Hematopoietic multipotent progenitor cell treated with erythropoietin and hydrocortisone succinate and interleukin-3 and kit ligand, for 17 days (in vitro differentiated cells): Measurements from ENCODE around the gene ATP7B.
"Not testable (repeated sequence)": the region's sequence is repeated elsewhere in the genome, so short reads cannot be mapped to it uniquely, and the experiment has no call there.

Source experiments
- DNase-seq: peaks from one replicate; pipeline ENCODE4 v3.0.0-alpha.2; 2015; ENCODE audit warnings: low spot score

Gene ATP7B

GRCh38 chr13:51922771-51923480 lies 88.3 kb downstream of the ATP7B start:
- DNase-seq, result no peak

DNA sequence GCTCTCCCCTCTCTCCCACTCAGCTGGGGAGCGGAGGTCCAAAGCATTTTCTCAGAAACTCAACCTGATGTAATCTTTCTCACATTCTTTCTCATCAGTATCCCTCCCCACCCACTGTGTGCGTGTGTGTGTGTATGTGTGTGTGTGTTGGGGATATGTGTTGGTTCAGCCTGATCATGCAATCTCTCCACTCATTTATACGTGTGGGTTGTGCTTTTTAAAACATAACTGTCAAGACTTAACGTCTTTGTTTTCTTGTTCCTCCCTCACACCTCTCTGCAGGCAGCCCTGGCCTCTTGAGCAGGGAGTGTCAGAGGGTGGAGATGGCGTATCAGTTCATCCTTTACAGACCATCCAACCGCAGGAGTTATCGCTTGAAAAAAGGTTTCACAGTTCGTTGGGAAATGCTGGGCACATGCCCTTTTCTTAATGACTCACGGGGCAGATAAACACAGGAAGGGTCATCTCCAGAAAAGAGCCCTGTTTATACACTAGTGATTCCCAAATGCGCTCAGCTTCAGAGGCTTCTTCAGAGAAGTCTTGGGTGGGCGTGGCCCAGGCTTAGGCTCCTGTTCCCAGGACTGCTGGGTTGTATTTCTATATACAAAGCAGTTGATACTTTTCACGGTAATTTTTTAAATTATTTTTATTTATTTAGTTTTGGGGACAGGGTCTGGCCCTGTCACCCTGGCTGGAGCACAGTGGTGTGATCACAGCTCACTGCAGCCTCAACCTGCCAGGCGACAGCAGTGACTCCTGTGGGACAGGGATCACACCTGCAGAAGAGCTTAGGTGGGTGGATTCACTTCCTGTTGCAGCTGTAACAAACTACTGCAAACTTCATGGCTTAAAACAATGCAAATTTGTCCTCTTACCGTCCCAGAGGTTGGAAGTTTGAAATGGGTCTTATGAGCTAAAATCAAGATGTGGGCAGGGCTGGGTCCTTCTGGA lies 89.2 kb downstream of the ATP7B start:
- no peak for DNase-seq

- DNase-seq, result no peak
Observed at GRCh38 chr13:51920786-51921185, 90.5 kb downstream of the ATP7B start.

DNA sequence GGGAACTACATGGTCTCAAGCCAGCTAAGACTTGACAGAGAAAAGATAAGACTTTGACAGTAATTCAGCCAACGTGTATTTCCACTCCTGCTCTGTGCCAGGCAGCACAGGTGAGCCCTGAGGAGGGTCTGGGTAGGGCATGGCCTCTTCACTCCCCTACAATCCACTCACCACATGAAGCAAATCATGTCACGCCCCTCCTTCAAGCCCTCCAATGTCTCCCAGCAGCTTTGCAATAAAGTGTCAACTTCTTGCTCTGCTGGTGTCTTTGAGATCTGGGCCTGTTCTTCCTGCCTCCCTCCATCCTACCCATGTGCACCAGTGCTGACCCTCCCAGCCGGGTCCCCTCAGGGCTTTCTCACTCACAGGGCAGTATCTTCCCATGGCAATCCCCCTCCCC lies 91.0 kb downstream of the ATP7B start:
- DNase-seq, result no peak

DNA sequence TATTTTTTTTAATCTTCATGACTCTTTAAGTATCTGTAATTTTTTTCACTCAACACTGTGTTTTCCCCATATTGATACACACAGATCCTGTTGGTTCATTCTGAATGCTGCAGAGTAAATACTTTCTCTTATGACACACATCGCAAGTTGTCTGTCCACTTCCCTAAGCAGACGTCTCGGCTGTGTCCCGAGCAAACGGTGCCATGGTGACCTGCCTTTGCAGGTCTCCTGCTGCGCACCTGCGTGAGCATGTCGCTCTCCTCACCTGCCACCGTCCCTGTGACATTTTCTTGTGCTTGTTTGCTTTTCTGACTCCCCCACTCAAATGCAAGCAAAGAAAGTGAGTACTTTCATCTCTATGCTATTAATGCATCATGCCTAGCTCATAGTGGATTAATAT lies 91.7 kb downstream of the ATP7B start:
- DNase-seq, result no peak

GRCh38 chr13:51916962-51917361 lies 94.3 kb downstream of the ATP7B start:
- DNase-seq, result no peak

GRCh38 chr13:51916051-51916818 lies 95.0 kb downstream of the ATP7B start:
- DNase-seq, result no peak

GRCh38 chr13:51914137-51914493 lies 97.1 kb downstream of the ATP7B start:
- DNase-seq, result no peak

DNA sequence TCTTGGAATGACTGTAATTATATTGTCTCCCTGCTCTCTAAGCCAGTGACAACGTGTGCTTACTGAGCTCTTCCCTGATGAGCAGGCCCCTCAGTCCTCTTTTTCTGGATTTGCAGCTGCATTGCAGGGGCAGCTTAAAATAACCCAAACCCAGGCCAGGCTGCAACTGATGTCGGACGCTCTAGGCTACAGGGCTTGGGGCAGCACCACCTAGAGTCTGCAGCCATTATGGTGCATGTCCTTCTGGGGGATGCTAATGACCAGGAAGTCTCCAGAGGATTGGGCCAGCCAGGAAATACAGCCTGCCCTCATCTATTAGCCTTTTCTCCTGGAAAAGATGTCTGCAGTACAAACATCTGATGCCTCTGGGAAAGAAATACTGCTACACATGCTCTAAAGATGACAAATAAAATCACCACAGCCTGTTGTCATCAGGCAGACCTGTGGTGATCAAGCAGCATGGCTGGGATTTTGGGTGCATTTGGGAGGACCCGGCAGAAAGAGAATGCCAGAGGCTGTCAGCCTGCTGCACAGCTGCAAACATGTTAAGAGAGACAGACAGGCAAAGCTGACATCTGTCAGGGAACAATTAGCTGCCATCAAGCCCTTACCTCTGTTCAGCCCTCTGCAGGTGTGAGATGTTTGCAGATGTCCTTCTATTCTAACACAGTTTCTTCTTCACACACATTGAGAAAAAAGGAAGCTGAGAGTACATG lies 97.7 kb downstream of the ATP7B start:
- DNase-seq, result no peak

GRCh38 chr13:51912511-51913225 lies 98.6 kb downstream of the ATP7B start:
- no peak for DNase-seq

DNA sequence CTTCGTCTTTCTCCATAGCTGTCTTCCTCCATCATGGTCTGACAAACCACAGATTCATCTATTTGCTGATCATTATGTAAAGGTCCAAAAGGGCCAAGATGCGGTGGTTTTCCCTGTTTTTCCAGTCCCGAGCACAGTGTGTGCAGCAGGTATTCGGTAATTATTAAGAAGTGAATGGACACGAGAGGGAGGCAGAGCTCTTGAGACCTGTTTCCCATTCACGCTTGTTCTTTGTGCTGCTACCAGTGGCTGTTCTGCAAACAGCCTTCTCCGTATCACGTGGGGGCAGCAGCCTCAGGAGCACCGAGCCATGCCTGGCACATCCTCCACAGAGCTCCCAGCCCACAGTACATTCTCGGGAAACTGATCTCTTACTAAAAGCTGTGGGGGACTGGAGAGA lies 99.2 kb downstream of the ATP7B start:
- DNase-seq, result no peak

- DNase-seq, result no peak
Observed at GRCh38 chr13:51910508-51910907, 100.7 kb downstream of the ATP7B start.

- DNase-seq, result not testable (repeated sequence)
Observed at GRCh38 chr13:51909265-51909664, 102.0 kb downstream of the ATP7B start.

- DNase-seq, result no peak
Observed at GRCh38 chr13:51907040-51907732, 104.1 kb downstream of the ATP7B start.

DNA sequence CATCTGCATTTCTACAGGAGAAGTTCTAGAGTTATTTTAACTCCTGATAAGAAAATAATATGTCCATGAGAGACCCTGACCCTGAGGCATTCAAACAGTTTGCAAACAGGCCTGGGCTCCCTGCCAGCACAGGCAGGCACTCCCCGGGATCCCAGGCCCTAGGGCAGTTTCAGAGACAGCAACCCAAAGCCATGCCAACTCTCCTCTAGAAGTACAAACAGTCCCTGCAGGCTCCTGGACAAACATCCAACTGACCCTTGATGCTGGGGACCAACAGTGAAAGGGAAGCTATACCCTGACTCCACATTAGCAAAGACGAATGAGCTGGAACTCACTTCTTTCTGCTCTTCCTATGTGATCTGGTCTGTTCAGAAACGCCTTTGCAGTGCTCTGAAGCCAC lies 104.7 kb downstream of the ATP7B start:
- no peak for DNase-seq

DNA sequence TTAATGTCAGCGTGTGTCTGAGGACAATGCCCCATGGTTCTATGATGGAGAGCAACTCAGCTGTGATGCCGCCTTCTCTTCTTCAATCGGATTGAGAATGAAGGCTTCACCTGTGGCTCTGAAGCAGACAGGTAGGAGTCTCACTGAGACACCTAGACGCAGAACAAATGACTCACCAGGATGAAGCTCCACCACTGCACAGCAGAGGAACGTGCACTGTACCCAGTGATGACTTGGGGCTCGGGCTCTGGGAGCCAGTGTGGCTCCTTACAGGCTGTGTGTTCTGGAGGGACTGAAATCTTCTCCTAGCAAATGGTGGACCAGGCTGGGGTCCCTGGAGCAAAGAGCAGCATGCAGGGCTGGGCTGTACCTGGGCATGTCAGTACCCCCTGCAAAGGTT lies 105.5 kb downstream of the ATP7B start:
- DNase-seq, result no peak

DNA sequence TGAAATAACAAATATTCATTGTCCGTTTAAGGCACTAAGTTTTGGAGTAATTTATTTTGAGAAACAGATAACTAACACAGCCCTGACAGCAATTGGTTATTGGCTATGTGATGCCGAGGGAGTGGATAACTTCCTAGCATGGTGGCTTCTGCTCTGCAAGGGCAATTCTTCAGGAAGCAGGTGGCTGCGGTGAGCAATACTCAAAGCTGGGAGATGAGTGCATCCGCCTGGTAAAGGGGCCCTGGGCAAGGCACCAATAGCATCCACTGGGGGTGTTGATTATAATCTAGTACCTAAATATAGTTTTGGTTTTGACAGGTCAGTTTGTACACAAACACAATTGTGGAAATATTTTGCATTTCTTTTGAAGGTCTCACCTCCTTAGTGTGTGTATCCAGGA lies 108.5 kb downstream of the ATP7B start:
- no peak for DNase-seq

GRCh38 chr13:51900471-51900870 lies 110.8 kb downstream of the ATP7B start:
- no peak for DNase-seq

DNA sequence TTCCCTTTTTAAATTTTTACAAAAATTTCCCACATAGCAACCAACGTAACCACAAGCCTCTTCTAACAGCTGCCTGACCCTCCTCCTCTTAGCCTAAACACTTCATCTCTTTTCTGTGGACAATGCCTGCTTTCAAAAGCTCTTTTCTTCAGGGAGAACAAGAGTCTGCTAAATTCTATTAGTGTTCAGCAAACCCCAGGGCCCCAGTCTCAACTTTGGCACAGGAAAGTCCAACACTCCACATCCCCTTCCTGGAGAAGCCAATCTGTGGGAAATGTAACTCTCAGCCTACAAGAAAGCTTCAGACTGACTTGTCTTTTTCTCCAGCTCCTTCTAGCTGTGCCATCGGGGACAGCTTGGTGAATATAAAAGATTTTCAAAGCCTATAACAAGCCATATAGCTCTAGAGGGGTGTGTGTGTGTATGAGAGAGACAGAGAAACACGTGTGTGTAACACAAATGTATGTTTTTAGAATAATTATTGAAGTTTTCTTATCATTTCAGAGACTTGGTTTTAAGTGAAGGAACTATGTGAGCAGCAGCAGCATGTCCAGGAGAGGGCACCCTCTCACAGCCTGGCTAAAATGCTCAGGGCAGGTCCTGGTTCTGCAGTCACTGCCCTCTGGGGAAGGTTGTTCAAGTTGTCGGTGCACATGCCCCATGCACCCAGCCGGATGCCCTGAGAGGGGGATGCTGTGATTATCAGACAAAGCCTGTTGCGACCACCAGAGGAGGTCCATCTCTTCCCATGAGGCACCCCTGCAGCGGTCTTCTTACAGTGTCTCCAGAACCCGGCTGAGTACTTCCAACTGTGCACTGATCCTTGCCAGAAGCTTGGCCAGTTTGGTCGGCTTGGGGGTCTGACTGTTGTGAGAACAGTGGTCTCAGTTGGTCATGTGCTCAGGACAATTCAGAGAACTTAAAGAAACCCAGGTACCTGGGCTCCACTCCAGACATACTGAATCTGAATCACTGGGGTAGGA lies 115.1 kb downstream of the ATP7B start:
- peak; percentile 52 for DNase-seq
